Thoracic aorta (tissue), 2 donors: Measurements from ENCODE around the gene EIF4E2. TPM values are rescaled to one million over a fixed set of nuclear protein-coding genes. Genes with fewer than 3 reads are reported as not detected.

Source experiments
- ATAC-seq: fragments of 150-250 bp; one replicate; pipeline ENCODE4 v1.8.0; 2017; ENCODE audit warnings: low read depth; ENCODE audit not compliant: insufficient number of reproducible peaks, low FRiP score
- DNase-seq: peaks from one replicate; pipeline ENCODE4 v3.0.0-alpha.2; 2020; ENCODE audit warnings: low spot score
- H3K27ac ChIP-seq, 2 donors: fragments of 200-600 bp; sonication (generic); 1 replicate in 1 of 2; 2 replicates in 1 of 2; pipeline ENCODE4 v1.5.1; 2016; ENCODE audit warnings: mild to moderate bottlenecking in 2 of 2, moderate library complexity in 2 of 2
- H3K27me3 ChIP-seq: fragments of 200-600 bp; sonication (generic); replicated peaks from 2 replicates; pipeline ENCODE4 v1.6.0; 2016; ENCODE audit warnings: mild to moderate bottlenecking; ENCODE audit not compliant: insufficient read depth
- H3K36me3 ChIP-seq: fragments of 200-600 bp; sonication (generic); one replicate; pipeline ENCODE4 v1.5.1; 2016
- H3K4me1 ChIP-seq, 2 donors: fragments of 200-600 bp; sonication (generic); 1 replicate in 1 of 2; 2 replicates in 1 of 2; pipeline versions ENCODE4 v1.5.1 to v1.6.0; 2016; ENCODE audit warnings: low read depth in 2 of 2, mild to moderate bottlenecking in 1 of 2; ENCODE audit not compliant: control insufficient read depth in 1 of 2
- H3K4me3 ChIP-seq: fragments of 200-600 bp; sonication (generic); 2 replicates; pipeline ENCODE4 v1.5.1; 2016; ENCODE audit warnings: mild to moderate bottlenecking
- H3K9me3 ChIP-seq: fragments of 200-600 bp; sonication (generic); 2 replicates; pipeline ENCODE4 v1.5.1; 2016
- total RNA-seq, 2 donors: library from RNA; depleted of rRNA; stranded (reverse); fragments of >200 nt; gene quantifications; one replicate each; pipeline versions ENCODE4 v1.1.0 to v1.2.3, GENCODE V29; 2016
- TF ChIP-seq, protein P1 (sequence below): fragments of 200-600 bp; sonication (generic); IDR thresholded peaks from one replicate; pipeline ENCODE4 v1.5.1; 2019; ENCODE audit warnings: antibody characterized with exemption

The EIF4E2 gene
- total RNA-seq, 2 donors from 2014 or later, result 42.2 to 51.1 TPM

DNA sequence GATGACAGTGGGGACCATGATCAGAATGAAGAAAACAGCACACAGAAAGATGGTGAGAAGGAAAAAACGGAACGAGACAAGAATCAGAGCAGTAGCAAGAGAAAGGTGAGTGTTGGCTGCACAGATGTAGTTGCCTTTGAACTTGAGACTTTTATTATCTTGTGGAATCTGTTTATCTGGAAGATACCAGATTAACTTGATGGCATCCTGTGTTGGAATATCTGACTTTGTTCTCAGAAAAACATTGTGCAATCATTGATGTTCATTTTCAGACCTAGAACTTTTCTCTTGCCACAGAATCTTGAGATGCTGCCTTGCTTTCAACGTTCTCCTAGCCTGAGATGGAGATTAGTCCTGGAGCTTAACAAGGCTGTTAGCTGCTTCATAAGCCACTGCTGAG, 5.9 kb downstream of the EIF4E2 start:
- no peak for DNase-seq
- ATAC-seq, result no peak
- H3K27ac ChIP-seq, result no peak overlapping the region
- peaks cover 17% of the 10 kb centered on the region for H3K36me3 ChIP-seq
- H3K4me1 ChIP-seq, result peaks cover 9 to 39% of the 10 kb centered on the region in 2 donors
- H3K27me3 ChIP-seq, result no peaks in the 10 kb centered on the region
- TF ChIP-seq, protein P1, sequence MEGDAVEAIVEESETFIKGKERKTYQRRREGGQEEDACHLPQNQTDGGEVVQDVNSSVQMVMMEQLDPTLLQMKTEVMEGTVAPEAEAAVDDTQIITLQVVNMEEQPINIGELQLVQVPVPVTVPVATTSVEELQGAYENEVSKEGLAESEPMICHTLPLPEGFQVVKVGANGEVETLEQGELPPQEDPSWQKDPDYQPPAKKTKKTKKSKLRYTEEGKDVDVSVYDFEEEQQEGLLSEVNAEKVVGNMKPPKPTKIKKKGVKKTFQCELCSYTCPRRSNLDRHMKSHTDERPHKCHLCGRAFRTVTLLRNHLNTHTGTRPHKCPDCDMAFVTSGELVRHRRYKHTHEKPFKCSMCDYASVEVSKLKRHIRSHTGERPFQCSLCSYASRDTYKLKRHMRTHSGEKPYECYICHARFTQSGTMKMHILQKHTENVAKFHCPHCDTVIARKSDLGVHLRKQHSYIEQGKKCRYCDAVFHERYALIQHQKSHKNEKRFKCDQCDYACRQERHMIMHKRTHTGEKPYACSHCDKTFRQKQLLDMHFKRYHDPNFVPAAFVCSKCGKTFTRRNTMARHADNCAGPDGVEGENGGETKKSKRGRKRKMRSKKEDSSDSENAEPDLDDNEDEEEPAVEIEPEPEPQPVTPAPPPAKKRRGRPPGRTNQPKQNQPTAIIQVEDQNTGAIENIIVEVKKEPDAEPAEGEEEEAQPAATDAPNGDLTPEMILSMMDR, result no peak
- no peaks in the 10 kb centered on the region for H3K9me3 ChIP-seq
- H3K4me3 ChIP-seq, result no peak overlapping the region

DNA sequence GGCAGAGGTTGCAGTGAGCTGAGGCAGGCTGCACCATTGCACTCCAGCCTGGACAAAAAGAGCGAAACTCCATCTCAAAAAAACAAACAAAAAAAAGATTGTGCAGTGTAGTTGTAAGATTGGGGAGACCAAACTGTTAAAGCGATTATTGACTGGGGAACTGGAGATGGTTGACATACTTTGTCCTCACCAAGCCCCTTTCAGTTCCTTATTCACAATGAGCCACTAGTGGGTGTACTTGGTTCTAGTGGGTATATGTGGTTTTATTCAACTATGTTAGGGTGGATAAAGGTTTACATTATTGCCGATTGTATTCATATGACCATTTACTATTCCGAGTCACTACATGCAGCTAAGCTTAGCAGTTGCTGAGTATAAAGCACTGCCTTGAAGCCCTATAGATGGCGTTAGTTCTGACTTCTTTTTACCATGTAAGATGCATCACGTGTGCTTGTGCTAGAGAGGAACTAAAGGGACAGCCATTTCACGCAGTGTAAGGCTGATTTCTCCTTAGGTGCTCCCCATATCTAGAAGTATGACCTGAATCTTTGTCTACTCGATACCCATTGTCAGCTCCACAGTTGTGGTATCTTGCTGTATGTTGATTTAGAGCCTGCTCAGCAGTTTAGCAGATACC, 12.1 kb downstream of the EIF4E2 start:
- peaks cover 45% of the 10 kb centered on the region for H3K36me3 ChIP-seq

DNA sequence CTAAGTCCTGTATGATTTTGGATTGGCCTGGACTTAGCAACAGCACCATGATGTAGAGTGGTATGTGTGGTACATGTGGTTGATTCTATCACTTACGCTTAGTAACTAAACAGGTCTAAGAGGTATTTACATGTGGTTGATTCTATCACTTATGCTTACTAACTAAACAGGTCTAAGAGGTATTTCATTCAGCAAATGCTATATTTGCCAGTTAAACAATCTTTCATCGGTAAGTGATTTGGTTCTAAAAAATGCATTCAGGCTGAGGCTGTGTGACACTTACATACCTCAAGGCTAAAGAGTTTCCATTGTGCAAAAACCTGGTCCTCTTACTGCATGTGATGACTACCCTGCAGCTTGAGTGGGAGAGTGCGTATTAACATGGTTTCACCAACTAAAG, 13.1 kb downstream of the EIF4E2 start:
- Histone ChIP-seq H3K4me3 (no peak overlapping the region), H3K27me3 (no peaks in the 10 kb centered on the region), H3K4me1 (no peaks in the 10 kb centered on the region), H3K9me3 (no peaks in the 10 kb centered on the region), H3K36me3 (peaks cover 47% of the 10 kb centered on the region), H3K27ac (no peak overlapping the region)
- DNase-seq (no peak), ATAC-seq (no peak)
- TF ChIP-seq, protein P1, result no peak

More for the DNA sequence above, 12.1 kb downstream of the EIF4E2 start:
- Histone ChIP-seq H3K27me3 (no peaks in the 10 kb centered on the region), H3K27ac (no peak overlapping the region), H3K4me3 (no peak overlapping the region), H3K9me3 (no peaks in the 10 kb centered on the region), H3K4me1 (no peaks in the 10 kb centered on the region)
- ATAC-seq (no peak), DNase-seq (no peak)
- TF ChIP-seq, protein P1, result no peak

DNA sequence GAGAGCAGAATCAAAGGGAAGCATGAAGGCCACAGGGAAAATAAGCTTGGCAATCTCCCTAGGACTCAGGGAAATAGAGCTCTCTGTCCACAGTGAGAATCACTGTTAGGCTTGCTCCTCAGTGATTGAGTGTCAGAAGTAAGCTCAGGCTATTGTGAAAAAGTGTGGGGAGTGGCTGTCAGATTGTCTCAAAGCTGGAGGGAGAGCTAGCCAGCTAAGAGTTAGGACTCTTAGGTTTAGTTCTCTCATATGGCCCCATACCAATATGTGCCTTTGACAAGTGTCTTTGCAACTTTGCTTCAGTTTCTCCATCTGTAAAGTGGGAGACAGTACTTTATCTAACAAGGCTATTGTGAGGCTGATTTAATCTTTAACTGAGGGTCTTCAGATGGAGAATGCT, 17.2 kb downstream of the EIF4E2 start:
- Histone ChIP-seq H3K4me3 (no peak overlapping the region), H3K27me3 (no peaks in the 10 kb centered on the region), H3K27ac (no peak overlapping the region), H3K9me3 (no peaks in the 10 kb centered on the region), H3K36me3 (peaks cover 65% of the 10 kb centered on the region), H3K4me1 (no peaks in the 10 kb centered on the region)
- no peak for ATAC-seq
- no peak for DNase-seq
- TF ChIP-seq, protein P1, result no peak

DNA sequence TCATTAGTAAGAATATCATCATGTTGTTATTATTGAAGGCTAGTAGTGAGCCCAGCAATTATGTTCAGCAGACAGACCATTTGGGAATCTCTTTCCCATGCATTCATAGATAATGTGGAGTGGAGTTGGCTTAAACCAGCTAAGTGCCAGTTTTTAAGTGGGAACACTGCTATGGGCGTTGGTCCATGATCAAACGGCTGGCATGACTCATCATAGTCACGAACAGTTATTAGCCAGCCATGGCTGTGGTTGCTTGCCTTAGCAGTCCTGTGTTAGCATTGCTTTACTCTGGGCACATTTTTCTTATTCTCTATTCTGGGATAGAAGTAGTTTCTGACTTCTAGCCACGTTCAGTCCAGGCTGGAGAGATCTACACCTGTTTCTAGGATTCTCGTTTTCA, 17.7 kb downstream of the EIF4E2 start:
- Histone ChIP-seq H3K27me3 (no peaks in the 10 kb centered on the region), H3K36me3 (peaks cover 68% of the 10 kb centered on the region), H3K9me3 (no peaks in the 10 kb centered on the region), H3K4me1 (no peaks in the 10 kb centered on the region), H3K27ac (no peak overlapping the region), H3K4me3 (no peak overlapping the region)
- no peak for DNase-seq
- no peak for ATAC-seq
- TF ChIP-seq, protein P1, result no peak
